DOHH2 (cell line): ENCODE results near the gene NHERF2.

Source experiments
- H3F3A ChIP-seq: fragments of 200-600 bp; sonication (generic), shearing (Covaris generic); 2 replicates; pipeline ENCODE4 v1.6.0; 2016; ENCODE audit warnings: antibody characterized with exemption, mild to moderate bottlenecking; ENCODE audit not compliant: control insufficient read depth, insufficient read depth
- H3K27ac ChIP-seq: fragments of 200-600 bp; sonication (generic); 2 replicates; pipeline ENCODE4 v1.5.1; 2014; ENCODE audit warnings: low read depth, mild to moderate bottlenecking, low read length, moderate library complexity
- H3K27me3 ChIP-seq: fragments of 200-600 bp; sonication (generic); 2 replicates; pipeline ENCODE4 v1.6.1; 2014; ENCODE audit warnings: mild to moderate bottlenecking, low read length, mixed read lengths; ENCODE audit not compliant: control insufficient read depth
- H3K36me3 ChIP-seq: fragments of 200-600 bp; sonication (generic); 2 replicates; pipeline ENCODE4 v1.6.1; 2014; ENCODE audit warnings: mild to moderate bottlenecking, low read length, moderate library complexity, mixed read lengths; ENCODE audit not compliant: control insufficient read depth
- H3K4me1 ChIP-seq: fragments of 200-600 bp; sonication (generic); 2 replicates; pipeline ENCODE4 v1.6.1; 2014; ENCODE audit warnings: mild to moderate bottlenecking, low read length, mixed read lengths; ENCODE audit not compliant: control insufficient read depth
- H3K4me2 ChIP-seq: fragments of 200-600 bp; sonication (generic); 2 replicates; pipeline ENCODE4 v1.6.0; 2014; ENCODE audit warnings: mild to moderate bottlenecking, low read length, moderate library complexity
- H3K4me3 ChIP-seq: fragments of 200-600 bp; sonication (generic); 2 replicates; pipeline ENCODE4 v1.5.1; 2014; ENCODE audit warnings: mild to moderate bottlenecking, low read length, mixed read lengths
- H3K79me2 ChIP-seq: fragments of 200-600 bp; sonication (generic); 2 replicates; pipeline ENCODE4 v1.6.1; 2014; ENCODE audit warnings: mild to moderate bottlenecking, low read length, mixed read lengths; ENCODE audit not compliant: control insufficient read depth
- H3K9me2 ChIP-seq: fragments of 200-600 bp; sonication (generic); replicated peaks from 2 replicates; pipeline ENCODE4 v1.6.1; 2014; ENCODE audit warnings: mild to moderate bottlenecking, low read length, mixed read lengths; ENCODE audit not compliant: control insufficient read depth
- H3K9me3 ChIP-seq: fragments of 200-600 bp; sonication (generic); 2 replicates; pipeline ENCODE4 v1.6.1; 2014; ENCODE audit warnings: antibody characterized with exemption, low read length, mixed read lengths; ENCODE audit not compliant: control insufficient read depth, insufficient read depth
- H4K20me1 ChIP-seq: fragments of 200-600 bp; sonication (generic); 2 replicates; pipeline ENCODE4 v1.6.0; 2014; ENCODE audit warnings: low read depth, mild to moderate bottlenecking, antibody characterized with exemption, low read length, moderate library complexity; ENCODE audit not compliant: control insufficient read depth, insufficient read depth
- CTCF ChIP-seq: fragments of 200-600 bp; sonication (generic); IDR thresholded peaks from one replicate; pipeline ENCODE4 v1.5.1; 2014; ENCODE audit warnings: antibody characterized with exemption, mild to moderate bottlenecking, low read depth, low read length; ENCODE audit not compliant: poor library complexity, severe bottlenecking
- EZH2phosphoT487 ChIP-seq: fragments of 200-600 bp; sonication (generic); IDR thresholded peaks from 2 replicates; pipeline ENCODE4 v1.6.1; 2017; ENCODE audit warnings: borderline replicate concordance, mild to moderate bottlenecking, antibody characterized with exemption, low read length, moderate library complexity, mixed read lengths

NHERF2 gene

DNA sequence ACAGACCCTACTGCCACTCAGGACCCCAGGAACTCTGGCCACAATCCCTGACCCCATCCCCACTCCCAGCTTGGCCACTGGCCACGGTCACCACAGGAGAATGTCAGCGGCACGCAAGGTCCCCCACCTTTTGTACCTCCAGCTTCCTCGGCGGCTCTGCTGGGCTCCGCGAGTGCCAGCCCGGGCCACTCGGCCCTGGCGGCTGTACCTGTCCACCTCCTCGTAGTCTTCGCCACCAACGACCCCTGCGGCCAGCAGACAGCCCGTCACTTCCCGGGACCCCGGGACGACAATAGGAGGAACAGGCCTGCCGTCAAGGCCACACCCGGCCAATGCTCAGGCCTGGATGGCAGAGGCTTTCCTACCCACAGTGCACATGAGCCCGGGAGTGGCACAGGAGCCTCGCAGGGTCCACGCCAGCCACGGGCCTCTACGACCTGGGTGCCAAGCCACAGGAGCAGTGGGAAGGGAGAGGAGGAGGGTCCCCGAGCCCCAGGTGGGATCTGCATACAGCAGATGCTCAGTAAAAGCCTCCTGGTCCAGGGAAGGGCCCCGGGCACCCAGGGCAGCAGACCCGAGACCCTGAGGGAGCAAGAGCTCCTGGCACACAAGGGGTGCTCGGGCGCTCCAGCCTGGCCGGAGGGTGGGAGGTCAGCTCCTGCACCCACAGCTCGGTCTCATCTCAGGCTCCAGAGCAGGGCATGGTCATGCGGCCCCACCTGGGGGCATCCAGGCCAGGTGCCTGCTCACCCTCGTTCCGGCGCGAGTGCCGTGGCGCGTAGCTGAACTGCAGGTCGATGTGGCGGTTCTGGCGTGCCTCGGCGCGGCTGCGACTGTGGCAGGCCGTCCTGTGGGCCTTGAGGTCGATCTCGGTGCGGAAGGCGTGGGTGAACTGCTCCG lies 25.0 kb upstream of the NHERF2 start:
- Histone ChIP-seq H3K4me3 (no peak overlapping the region), H4K20me1 (peaks cover 18% of the 10 kb centered on the region), H3K9me3 (no peaks in the 10 kb centered on the region), H3K4me1 (peaks cover 24% of the 10 kb centered on the region), H3F3A (peaks cover 2% of the 10 kb centered on the region; the same call in 1 of the 2 replicates), H3K4me2 (no peak overlapping the region), H3K79me2 (peaks cover 53% of the 10 kb centered on the region), H3K9me2 (no peaks in the 10 kb centered on the region), H3K27me3 (no peaks in the 10 kb centered on the region), H3K36me3 (peaks cover 92% of the 10 kb centered on the region), H3K27ac (no peak overlapping the region)
- TF ChIP-seq EZH2phosphoT487 = no peak
- no peak for TF ChIP-seq CTCF

GRCh38 chr16:2002406-2003230 lies 24.1 kb upstream of the NHERF2 start:
- Histone ChIP-seq H3K27me3 (no peaks in the 10 kb centered on the region), H3K27ac (no peak overlapping the region), H4K20me1 (peaks cover 27% of the 10 kb centered on the region), H3K4me2 (no peak overlapping the region), H3K9me2 (no peaks in the 10 kb centered on the region), H3K36me3 (peaks cover 93% of the 10 kb centered on the region), H3F3A (no peaks in the 10 kb centered on the region), H3K4me1 (peaks cover 33% of the 10 kb centered on the region), H3K4me3 (no peak overlapping the region), H3K79me2 (peaks cover 62% of the 10 kb centered on the region), H3K9me3 (no peaks in the 10 kb centered on the region)
- TF ChIP-seq CTCF (no peak), EZH2phosphoT487 (no peak)

- Histone ChIP-seq H3F3A (no peaks in the 10 kb centered on the region), H3K27ac (no peak overlapping the region), H3K79me2 (peaks cover 69% of the 10 kb centered on the region), H3K9me3 (no peaks in the 10 kb centered on the region), H3K4me2 (no peak overlapping the region), H3K4me3 (no peak overlapping the region), H3K27me3 (no peaks in the 10 kb centered on the region), H3K9me2 (no peaks in the 10 kb centered on the region), H4K20me1 (peaks cover 34% of the 10 kb centered on the region), H3K36me3 (peaks cover 93% of the 10 kb centered on the region), H3K4me1 (peaks cover 40% of the 10 kb centered on the region)
- TF ChIP-seq CTCF = no peak
These were observed 23.4 kb upstream of the NHERF2 start for GRCh38 chr16:2003231-2003826.
